ENCODE data around the gene DNAJC3.
"Not testable (repeated sequence)": the region's sequence is repeated elsewhere in the genome, so short reads cannot be mapped to it uniquely, and the experiment has no call there.

The DNAJC3 gene

GRCh38 chr13:95650696-95651095 is 26.2 kb upstream of the DNAJC3 start:
- no peak for DNase-seq
- Mint-ChIP-seq H3K4me3 (no peak overlapping the region), H3K4me1 (no peaks in the 10 kb centered on the region), H3K27me3 (peaks cover 17% of the 10 kb centered on the region), H3K27ac (no peak overlapping the region), H3K36me3 (ENCODE audit: low read depth) (no peaks in the 10 kb centered on the region), H3K9me3 (no peaks in the 10 kb centered on the region)
- ATAC-seq, result no peak

GRCh38 chr13:95652244-95652764 is 24.6 kb upstream of the DNAJC3 start:
- Mint-ChIP-seq H3K4me1 (no peaks in the 10 kb centered on the region), H3K27ac (no peak overlapping the region), H3K9me3 (no peaks in the 10 kb centered on the region), H3K36me3 (ENCODE audit: low read depth) (no peaks in the 10 kb centered on the region), H3K4me3 (no peak overlapping the region), H3K27me3 (peaks cover 8% of the 10 kb centered on the region)
- DNase-seq, result no peak
- ATAC-seq, result no peak

- Mint-ChIP-seq H3K9me3 (no peaks in the 10 kb centered on the region), H3K36me3 (ENCODE audit: low read depth) (no peaks in the 10 kb centered on the region), H3K4me1 (no peaks in the 10 kb centered on the region), H3K27me3 (peaks cover 6% of the 10 kb centered on the region), H3K4me3 (no peak overlapping the region), H3K27ac (no peak overlapping the region)
- DNase-seq, result no peak
- no peak for ATAC-seq
These were observed 24.1 kb upstream of the DNAJC3 start for GRCh38 chr13:95652821-95653220.

- ATAC-seq (no peak), DNase-seq (no peak)
- Mint-ChIP-seq H3K36me3 (ENCODE audit: low read depth) (peaks cover 2% of the 10 kb centered on the region), H3K4me1 (no peaks in the 10 kb centered on the region), H3K4me3 (no peak overlapping the region), H3K9me3 (no peaks in the 10 kb centered on the region), H3K27me3 (peaks cover 6% of the 10 kb centered on the region), H3K27ac (no peak overlapping the region)
These were observed 20.4 kb upstream of the DNAJC3 start for GRCh38 chr13:95656386-95657015.

- peaks cover 6% of the 10 kb centered on the region for H3K9me3 Mint-ChIP-seq
- peaks cover 16% of the 10 kb centered on the region for H3K27me3 Mint-ChIP-seq
- ATAC-seq (no peak), DNase-seq (no peak)
- no peak overlapping the region for H3K27ac Mint-ChIP-seq
- H3K4me1 Mint-ChIP-seq, result no peaks in the 10 kb centered on the region
- peaks cover 2% of the 10 kb centered on the region for H3K36me3 Mint-ChIP-seq (ENCODE audit: low read depth)
- H3K4me3 Mint-ChIP-seq, result no peak overlapping the region
These were observed 17.4 kb upstream of the DNAJC3 start for GRCh38 chr13:95659500-95659899.

- no peaks in the 10 kb centered on the region for H3K4me1 Mint-ChIP-seq
- ATAC-seq (no peak), DNase-seq (no peak)
- peaks cover 19% of the 10 kb centered on the region for H3K27me3 Mint-ChIP-seq
- peaks cover 19% of the 10 kb centered on the region for H3K9me3 Mint-ChIP-seq
- no peak overlapping the region for H3K27ac Mint-ChIP-seq
- H3K4me3 Mint-ChIP-seq, result no peak overlapping the region
- peaks cover 2% of the 10 kb centered on the region for H3K36me3 Mint-ChIP-seq (ENCODE audit: low read depth)
These were observed 15.9 kb upstream of the DNAJC3 start for GRCh38 chr13:95660981-95661581.

- Mint-ChIP-seq H3K36me3 (ENCODE audit: low read depth) (peaks cover 11% of the 10 kb centered on the region), H3K27me3 (peaks cover 14% of the 10 kb centered on the region), H3K9me3 (peaks cover 60% of the 10 kb centered on the region)
- not testable (repeated sequence) for H3K4me1 Mint-ChIP-seq, H3K4me3 Mint-ChIP-seq, ATAC-seq, DNase-seq, H3K27ac Mint-ChIP-seq
These were observed 9.7 kb upstream of the DNAJC3 start for GRCh38 chr13:95667235-95667634.

- ATAC-seq (no peak), DNase-seq (no peak)
- Mint-ChIP-seq H3K4me1 (peaks cover 18% of the 10 kb centered on the region), H3K27me3 (no peaks in the 10 kb centered on the region), H3K9me3 (peaks cover 44% of the 10 kb centered on the region), H3K36me3 (ENCODE audit: low read depth) (peaks cover 17% of the 10 kb centered on the region), H3K27ac (no peak overlapping the region), H3K4me3 (no peak overlapping the region)
These were observed 5.3 kb upstream of the DNAJC3 start for GRCh38 chr13:95671597-95671996.

GRCh38 chr13:95676105-95676761 is 706 bp upstream of the DNAJC3 start:
- peak overlapping the region; percentile 93 for H3K27ac Mint-ChIP-seq
- H3K4me3 Mint-ChIP-seq, result peak overlapping the region; percentile 92
- H3K36me3 Mint-ChIP-seq (ENCODE audit: low read depth), result peaks cover 20% of the 10 kb centered on the region
- peak; percentile 17 for DNase-seq
- no peaks in the 10 kb centered on the region for H3K27me3 Mint-ChIP-seq
- ATAC-seq, result peak; percentile 1
- H3K9me3 Mint-ChIP-seq, result peaks cover 12% of the 10 kb centered on the region
- H3K4me1 Mint-ChIP-seq, result peaks cover 51% of the 10 kb centered on the region

GRCh38 chr13:95677564-95678266 is 776 bp downstream of the DNAJC3 start:
- Mint-ChIP-seq H3K27ac (peak overlapping the region; percentile 52), H3K4me3 (peak overlapping the region; percentile 92), H3K27me3 (no peaks in the 10 kb centered on the region), H3K36me3 (ENCODE audit: low read depth) (peaks cover 27% of the 10 kb centered on the region), H3K9me3 (peaks cover 6% of the 10 kb centered on the region), H3K4me1 (peaks cover 64% of the 10 kb centered on the region)
- no peak for DNase-seq
- no peak for ATAC-seq

GRCh38 chr13:95678967-95679366 is 2.0 kb downstream of the DNAJC3 start:
- H3K9me3 Mint-ChIP-seq, result peaks cover 2% of the 10 kb centered on the region
- DNase-seq (no peak), ATAC-seq (no peak)
- H3K4me3 Mint-ChIP-seq, result peak overlapping the region; percentile 92
- no peaks in the 10 kb centered on the region for H3K27me3 Mint-ChIP-seq
- H3K36me3 Mint-ChIP-seq (ENCODE audit: low read depth), result peaks cover 26% of the 10 kb centered on the region
- peaks cover 65% of the 10 kb centered on the region for H3K4me1 Mint-ChIP-seq
- H3K27ac Mint-ChIP-seq, result peak overlapping the region; percentile 52

- H3K27me3 Mint-ChIP-seq, result no peaks in the 10 kb centered on the region
- peaks cover 6% of the 10 kb centered on the region for H3K9me3 Mint-ChIP-seq
- ATAC-seq (no peak), DNase-seq (no peak)
- peaks cover 68% of the 10 kb centered on the region for H3K4me1 Mint-ChIP-seq
- no peak overlapping the region for H3K4me3 Mint-ChIP-seq
- H3K27ac Mint-ChIP-seq, result no peak overlapping the region
- H3K36me3 Mint-ChIP-seq (ENCODE audit: low read depth), result peaks cover 26% of the 10 kb centered on the region
These were observed 2.8 kb downstream of the DNAJC3 start for GRCh38 chr13:95679722-95680121.

GRCh38 chr13:95684418-95684817 is 7.5 kb downstream of the DNAJC3 start:
- Mint-ChIP-seq H3K9me3 (peaks cover 16% of the 10 kb centered on the region), H3K27me3 (no peaks in the 10 kb centered on the region), H3K36me3 (ENCODE audit: low read depth) (peaks cover 44% of the 10 kb centered on the region), H3K4me1 (peaks cover 67% of the 10 kb centered on the region), H3K27ac (no peak overlapping the region), H3K4me3 (no peak overlapping the region)
- no peak for ATAC-seq
- DNase-seq, result no peak

GRCh38 chr13:95684960-95685359 is 8.0 kb downstream of the DNAJC3 start:
- Mint-ChIP-seq H3K9me3 (peaks cover 19% of the 10 kb centered on the region), H3K36me3 (ENCODE audit: low read depth) (peaks cover 43% of the 10 kb centered on the region), H3K4me1 (peaks cover 66% of the 10 kb centered on the region)
- not testable (repeated sequence) for DNase-seq, ATAC-seq, H3K4me3 Mint-ChIP-seq, H3K27ac Mint-ChIP-seq, H3K27me3 Mint-ChIP-seq

Measured in activated naive CD8-positive, alpha-beta T cell treated with anti-CD3 and anti-CD28 coated beads, Interleukin-2, amount 50 U/mL, for 24 hours (primary cell).